HepG2 (cell line): Measurements from ENCODE around the gene IKBIP. TPM values are rescaled to one million over a fixed set of nuclear protein-coding genes. Genes with fewer than 3 reads are reported as not detected.

Source experiments
- AKAP8 ChIP-seq: sonication (generic); formaldehyde crosslinking; IDR thresholded peaks from 2 replicates; pipeline ENCODE4 v1.5.1; 2020; ENCODE audit warnings: mild to moderate bottlenecking, missing genetic modification reagents
- ATAD3A ChIP-seq: sonication (generic); formaldehyde crosslinking; IDR thresholded peaks from 2 replicates; pipeline ENCODE4 v1.4.0; 2020; ENCODE audit warnings: missing genetic modification reagents
- CHCHD3 ChIP-seq: sonication (generic); formaldehyde crosslinking; IDR thresholded peaks from 2 replicates; pipeline ENCODE4 v1.8.0; 2022; ENCODE audit warnings: mild to moderate bottlenecking, missing genetic modification reagents, moderate library complexity
- ETV6 ChIP-seq: sonication (generic); formaldehyde crosslinking; conservative IDR thresholded peaks from 2 replicates; pipeline ENCODE4 v1.4.0; 2020; ENCODE audit warnings: missing genetic modification reagents
- FOXA3 ChIP-seq: IDR thresholded peaks from 2 replicates; pipeline ENCODE4 v1.6.1; 2016; ENCODE audit warnings: missing genetic modification reagents, missing compliant biosample characterization
- KDM3A ChIP-seq: IDR thresholded peaks from 2 replicates; pipeline ENCODE4 v1.6.1; 2018; ENCODE audit warnings: low read depth, missing compliant biosample characterization
- KDM4B ChIP-seq: sonication (generic); formaldehyde crosslinking; IDR thresholded peaks from 2 replicates; pipeline ENCODE4 v1.4.0; 2020; ENCODE audit warnings: missing genetic modification reagents
- PAF1 ChIP-seq: IDR thresholded peaks from 2 replicates; pipeline ENCODE4 v1.6.1; 2016; ENCODE audit warnings: missing genetic modification reagents, missing compliant biosample characterization
- PHF21A ChIP-seq: sonication (generic); formaldehyde crosslinking; IDR thresholded peaks from 2 replicates; pipeline ENCODE4 v1.5.0; 2020; ENCODE audit warnings: mild to moderate bottlenecking, missing genetic modification reagents
- PRDM4 ChIP-seq: sonication (generic); formaldehyde crosslinking; IDR thresholded peaks from 2 replicates; pipeline ENCODE4 v1.9.0; 2021; ENCODE audit warnings: missing genetic modification reagents, borderline replicate concordance
- PRPF4 ChIP-seq: fragments of 200-400 bp; formaldehyde crosslinking; IDR thresholded peaks from 2 replicates; pipeline ENCODE4 v1.6.1; 2016; ENCODE audit warnings: low read length, low read depth; ENCODE audit not compliant: poor library complexity, severe bottlenecking
- RXRB ChIP-seq: IDR thresholded peaks from 2 replicates; pipeline ENCODE4 v1.6.1; 2016; ENCODE audit warnings: borderline replicate concordance, missing genetic modification reagents, missing compliant biosample characterization
- TSC22D2 ChIP-seq: sonication (generic); formaldehyde crosslinking; IDR thresholded peaks from 2 replicates; pipeline ENCODE4 v1.5.1; 2020; ENCODE audit warnings: missing genetic modification reagents, mild to moderate bottlenecking, borderline replicate concordance
- XBP1 ChIP-seq: sonication (generic); formaldehyde crosslinking; IDR thresholded peaks from 2 replicates; pipeline ENCODE4 v1.5.0; 2020; ENCODE audit warnings: missing genetic modification reagents
- ZEB1 ChIP-seq: IDR thresholded peaks from 2 replicates; pipeline ENCODE4 v1.6.1; 2012; ENCODE audit warnings: mild to moderate bottlenecking, low read depth, inconsistent platforms; ENCODE audit not compliant: insufficient replicate concordance
- ZNF124 ChIP-seq: sonication (generic); formaldehyde crosslinking; IDR thresholded peaks from 2 replicates; pipeline ENCODE4 v1.4.0; 2020; ENCODE audit warnings: missing genetic modification reagents
- ZNF564 ChIP-seq: sonication (generic); formaldehyde crosslinking; IDR thresholded peaks from 2 replicates; pipeline ENCODE4 v1.8.1; 2023; ENCODE audit warnings: mild to moderate bottlenecking, missing genetic modification reagents
- ZNF615 ChIP-seq: sonication (generic); formaldehyde crosslinking; IDR thresholded peaks from 2 replicates; pipeline ENCODE4 v1.5.0; 2020; ENCODE audit warnings: mild to moderate bottlenecking, missing genetic modification reagents, borderline replicate concordance
- ZNF724P ChIP-seq: sonication (generic); formaldehyde crosslinking; IDR thresholded peaks from 2 replicates; pipeline ENCODE4 v1.8.0; 2022; ENCODE audit warnings: missing genetic modification reagents, borderline replicate concordance
- ZNF777 ChIP-seq: sonication (generic); formaldehyde crosslinking; IDR thresholded peaks from 2 replicates; pipeline ENCODE4 v1.4.0; 2020; ENCODE audit warnings: missing genetic modification reagents
- polyA plus RNA-seq, 8 experiments: library from polyadenylated mRNA; depleted of rRNA in 3 of 8; stranded (reverse) in 7 of 8; unstranded in 1 of 8; fragments of >200 nt; fragmentation: Illumina TruSeq in 4 of 8; extraction: Trizol in 4 of 8; gene quantifications; 2 replicates each; pipeline versions ENCODE4 v1.2.1 to v1.2.3, GENCODE V29; 2011 to 2016; ENCODE audit warnings: low read depth in 4 of 8, missing spikeins in 1 of 8, mixed read lengths in 1 of 8; ENCODE audit not compliant: insufficient read depth in 1 of 8
- total RNA-seq, 5 experiments: library from RNA; depleted of rRNA; stranded (reverse); fragments of >200 nt; fragmentation: Illumina TruSeq; extraction: Trizol; gene quantifications; 2 replicates each; pipeline ENCODE4 v1.2.3, GENCODE V29; 2016; ENCODE audit warnings: low read depth in 1 of 5
- TF ChIP-seq, protein P1 (sequence below): sonication (generic); formaldehyde crosslinking; IDR thresholded peaks from 2 replicates; pipeline ENCODE4 v1.4.0; 2020; ENCODE audit warnings: missing genetic modification reagents, borderline replicate concordance
- TF ChIP-seq, protein P2 (sequence below): sonication (generic); formaldehyde crosslinking; IDR thresholded peaks from 2 replicates; pipeline ENCODE4 v1.8.0; 2022; ENCODE audit warnings: missing genetic modification reagents, low read depth, mild to moderate bottlenecking, borderline replicate concordance
- TF ChIP-seq, protein P3 (sequence below): sonication (generic); formaldehyde crosslinking; IDR thresholded peaks from 2 replicates; pipeline ENCODE4 v1.8.1; 2023; ENCODE audit warnings: mild to moderate bottlenecking, missing genetic modification reagents

The IKBIP gene
- total and polyA plus RNA-seq, 2 of the 13 experiments (the other 11 are each of a cell fraction or from before 2014, with no cell fraction given): 20.0 to 55.5 TPM

GRCh38 chr12:98593351-98594049 lies 51.1 kb downstream of the IKBIP start, which contains the start of gene SLC25A3 (continued):
- TF ChIP-seq, protein P1, sequence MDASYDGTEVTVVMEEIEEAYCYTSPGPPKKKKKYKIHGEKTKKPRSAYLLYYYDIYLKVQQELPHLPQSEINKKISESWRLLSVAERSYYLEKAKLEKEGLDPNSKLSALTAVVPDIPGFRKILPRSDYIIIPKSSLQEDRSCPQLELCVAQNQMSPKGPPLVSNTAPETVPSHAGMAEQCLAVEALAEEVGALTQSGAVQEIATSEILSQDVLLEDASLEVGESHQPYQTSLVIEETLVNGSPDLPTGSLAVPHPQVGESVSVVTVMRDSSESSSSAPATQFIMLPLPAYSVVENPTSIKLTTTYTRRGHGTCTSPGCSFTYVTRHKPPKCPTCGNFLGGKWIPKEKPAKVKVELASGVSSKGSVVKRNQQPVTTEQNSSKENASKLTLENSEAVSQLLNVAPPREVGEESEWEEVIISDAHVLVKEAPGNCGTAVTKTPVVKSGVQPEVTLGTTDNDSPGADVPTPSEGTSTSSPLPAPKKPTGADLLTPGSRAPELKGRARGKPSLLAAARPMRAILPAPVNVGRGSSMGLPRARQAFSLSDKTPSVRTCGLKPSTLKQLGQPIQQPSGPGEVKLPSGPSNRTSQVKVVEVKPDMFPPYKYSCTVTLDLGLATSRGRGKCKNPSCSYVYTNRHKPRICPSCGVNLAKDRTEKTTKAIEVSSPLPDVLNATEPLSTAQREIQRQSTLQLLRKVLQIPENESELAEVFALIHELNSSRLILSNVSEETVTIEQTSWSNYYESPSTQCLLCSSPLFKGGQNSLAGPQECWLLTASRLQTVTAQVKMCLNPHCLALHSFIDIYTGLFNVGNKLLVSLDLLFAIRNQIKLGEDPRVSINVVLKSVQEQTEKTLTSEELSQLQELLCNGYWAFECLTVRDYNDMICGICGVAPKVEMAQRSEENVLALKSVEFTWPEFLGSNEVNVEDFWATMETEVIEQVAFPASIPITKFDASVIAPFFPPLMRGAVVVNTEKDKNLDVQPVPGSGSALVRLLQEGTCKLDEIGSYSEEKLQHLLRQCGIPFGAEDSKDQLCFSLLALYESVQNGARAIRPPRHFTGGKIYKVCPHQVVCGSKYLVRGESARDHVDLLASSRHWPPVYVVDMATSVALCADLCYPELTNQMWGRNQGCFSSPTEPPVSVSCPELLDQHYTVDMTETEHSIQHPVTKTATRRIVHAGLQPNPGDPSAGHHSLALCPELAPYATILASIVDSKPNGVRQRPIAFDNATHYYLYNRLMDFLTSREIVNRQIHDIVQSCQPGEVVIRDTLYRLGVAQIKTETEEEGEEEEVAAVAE: peak; percentile 81
- peak; percentile 80; the same call in 1 of the 2 replicates for TF ChIP-seq TSC22D2 (CRISPR knock-in tag)
- TF ChIP-seq ETV6 (CRISPR knock-in tag): 0 out of 2 replicates have a peak, but pooled peaks have one; percentile 48
- peak; percentile 63; the same call in 1 of the 2 replicates for TF ChIP-seq RXRB (CRISPR knock-in tag)
- 0 out of 2 replicates have a peak, but pooled peaks have one; percentile 8 for TF ChIP-seq PHF21A (CRISPR knock-in tag)
- TF ChIP-seq ZNF124 (CRISPR knock-in tag): peak; percentile 89
- no peak for TF ChIP-seq PRDM4 (CRISPR knock-in tag)
- TF ChIP-seq, protein P2, sequence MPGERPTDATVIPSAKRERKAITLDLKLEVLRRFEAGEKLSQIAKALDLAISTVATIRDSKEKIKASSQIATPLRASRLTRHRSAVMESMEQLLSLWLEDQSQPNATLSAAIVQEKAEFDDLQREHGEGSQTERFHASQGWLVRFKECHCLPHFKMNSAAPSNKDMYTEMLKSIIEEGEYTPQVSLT (CRISPR knock-in tag): no peak
- no peak for TF ChIP-seq CHCHD3 (CRISPR knock-in tag)
- TF ChIP-seq ZNF724P (CRISPR knock-in tag): 0 out of 2 replicates have a peak, but pooled peaks have one; percentile 42
- TF ChIP-seq ATAD3A (CRISPR knock-in tag): no peak
- peak; percentile 72; the same call in 1 of the 2 replicates for TF ChIP-seq ZNF564 (CRISPR knock-in tag)
- TF ChIP-seq FOXA3: peak; percentile 60
- TF ChIP-seq ZEB1: no peak
- peak; percentile 72 for TF ChIP-seq KDM3A (CRISPR knock-in tag)
- TF ChIP-seq, protein P3, sequence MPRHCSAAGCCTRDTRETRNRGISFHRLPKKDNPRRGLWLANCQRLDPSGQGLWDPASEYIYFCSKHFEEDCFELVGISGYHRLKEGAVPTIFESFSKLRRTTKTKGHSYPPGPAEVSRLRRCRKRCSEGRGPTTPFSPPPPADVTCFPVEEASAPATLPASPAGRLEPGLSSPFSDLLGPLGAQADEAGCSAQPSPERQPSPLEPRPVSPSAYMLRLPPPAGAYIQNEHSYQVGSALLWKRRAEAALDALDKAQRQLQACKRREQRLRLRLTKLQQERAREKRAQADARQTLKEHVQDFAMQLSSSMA (CRISPR knock-in tag): no peak
- no peak; the same call in 1 of the 2 replicates for TF ChIP-seq AKAP8
- peak; percentile 60 for TF ChIP-seq ZNF777 (CRISPR knock-in tag)
- TF ChIP-seq XBP1 (CRISPR knock-in tag): peak; percentile 89; the same call in 1 of the 2 replicates
- no peak for TF ChIP-seq PAF1 (CRISPR knock-in tag)
- no peak for TF ChIP-seq PRPF4
- TF ChIP-seq ZNF615 (CRISPR knock-in tag): no peak
- peak; percentile 72; the same call in 1 of the 2 replicates for TF ChIP-seq KDM4B
